ENCODE results near the gene LBR.

DNA sequence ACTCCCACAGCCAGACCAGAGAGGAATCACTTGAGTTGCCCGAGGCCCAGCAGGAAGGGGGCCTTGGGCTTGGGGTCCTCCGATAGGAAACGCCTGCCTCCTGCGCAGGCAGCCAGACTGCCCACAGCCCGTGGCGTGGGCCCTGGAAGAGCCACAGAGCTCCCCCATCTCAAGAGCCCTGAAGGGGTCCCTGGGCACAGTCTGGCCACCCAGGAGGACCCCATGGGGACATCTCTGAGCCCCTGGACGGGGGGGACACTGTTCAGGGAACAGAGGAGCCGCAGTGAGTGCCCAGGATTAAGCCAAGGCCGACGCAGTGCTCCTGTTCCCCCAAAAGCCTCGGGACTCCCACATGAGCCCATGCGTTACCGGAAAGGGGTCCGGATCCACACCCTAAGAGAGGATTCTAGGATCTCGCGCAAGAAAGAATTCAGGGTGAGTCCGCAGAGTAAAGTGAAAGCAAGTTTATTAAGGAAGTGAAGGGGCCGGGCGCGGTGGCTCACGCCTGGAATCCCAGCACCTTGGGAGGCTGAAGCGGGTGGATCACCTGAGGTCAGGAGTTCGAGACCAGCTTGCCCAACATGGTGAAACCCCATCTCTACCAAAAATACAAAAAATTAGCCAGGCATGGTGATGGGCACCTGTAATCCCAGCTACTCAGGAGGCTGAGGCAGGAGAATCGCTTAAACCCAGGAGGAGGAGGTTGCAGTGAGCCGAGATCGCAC is 38.1 kb upstream of the LBR start:
- TF ChIP-seq, protein P1, sequence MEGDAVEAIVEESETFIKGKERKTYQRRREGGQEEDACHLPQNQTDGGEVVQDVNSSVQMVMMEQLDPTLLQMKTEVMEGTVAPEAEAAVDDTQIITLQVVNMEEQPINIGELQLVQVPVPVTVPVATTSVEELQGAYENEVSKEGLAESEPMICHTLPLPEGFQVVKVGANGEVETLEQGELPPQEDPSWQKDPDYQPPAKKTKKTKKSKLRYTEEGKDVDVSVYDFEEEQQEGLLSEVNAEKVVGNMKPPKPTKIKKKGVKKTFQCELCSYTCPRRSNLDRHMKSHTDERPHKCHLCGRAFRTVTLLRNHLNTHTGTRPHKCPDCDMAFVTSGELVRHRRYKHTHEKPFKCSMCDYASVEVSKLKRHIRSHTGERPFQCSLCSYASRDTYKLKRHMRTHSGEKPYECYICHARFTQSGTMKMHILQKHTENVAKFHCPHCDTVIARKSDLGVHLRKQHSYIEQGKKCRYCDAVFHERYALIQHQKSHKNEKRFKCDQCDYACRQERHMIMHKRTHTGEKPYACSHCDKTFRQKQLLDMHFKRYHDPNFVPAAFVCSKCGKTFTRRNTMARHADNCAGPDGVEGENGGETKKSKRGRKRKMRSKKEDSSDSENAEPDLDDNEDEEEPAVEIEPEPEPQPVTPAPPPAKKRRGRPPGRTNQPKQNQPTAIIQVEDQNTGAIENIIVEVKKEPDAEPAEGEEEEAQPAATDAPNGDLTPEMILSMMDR (IDR thresholded peaks at IDR 0.05) = no peak
- no peak for TF ChIP-seq POLR2A (IDR thresholded peaks at IDR 0.05)
